GM19025 (cell line): ENCODE measurements around the gene KRT7.

Source experiments
- ATAC-seq: cut with Tn5 transposase; IDR thresholded peaks from one replicate; pipeline ENCODE4 v1.9.1; 2021; ENCODE audit warnings: mild to moderate bottlenecking, low read depth, moderate library complexity; ENCODE audit not compliant: unreplicated experiment

The KRT7 gene

DNA sequence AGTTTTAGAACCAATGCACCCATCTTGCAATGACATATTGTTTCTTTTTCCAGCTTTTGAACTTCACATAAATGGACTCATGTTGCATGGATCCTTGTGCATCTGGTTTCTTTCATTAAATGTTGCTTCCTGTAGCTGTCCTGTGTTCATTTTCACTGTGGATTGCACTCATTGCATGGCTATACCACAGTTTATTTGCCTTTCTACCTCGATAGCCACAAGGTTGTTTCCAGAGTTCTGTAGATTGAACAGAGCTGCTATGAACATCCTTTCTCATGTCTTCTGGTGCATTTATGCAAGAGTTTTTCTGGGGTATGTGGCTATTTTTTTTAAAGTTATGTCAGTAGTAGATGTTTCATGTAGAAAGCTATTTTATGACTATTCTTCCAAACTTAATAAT, 61.8 kb downstream of the KRT7 start:
- ATAC-seq = no peak

GRCh38 chr12:52295663-52296062, 62.6 kb downstream of the KRT7 start:
- no peak for ATAC-seq

GRCh38 chr12:52296572-52297215, 63.7 kb downstream of the KRT7 start:
- no peak for ATAC-seq
